ENCODE results near the gene ZNF331.

ZNF331 gene

DNA sequence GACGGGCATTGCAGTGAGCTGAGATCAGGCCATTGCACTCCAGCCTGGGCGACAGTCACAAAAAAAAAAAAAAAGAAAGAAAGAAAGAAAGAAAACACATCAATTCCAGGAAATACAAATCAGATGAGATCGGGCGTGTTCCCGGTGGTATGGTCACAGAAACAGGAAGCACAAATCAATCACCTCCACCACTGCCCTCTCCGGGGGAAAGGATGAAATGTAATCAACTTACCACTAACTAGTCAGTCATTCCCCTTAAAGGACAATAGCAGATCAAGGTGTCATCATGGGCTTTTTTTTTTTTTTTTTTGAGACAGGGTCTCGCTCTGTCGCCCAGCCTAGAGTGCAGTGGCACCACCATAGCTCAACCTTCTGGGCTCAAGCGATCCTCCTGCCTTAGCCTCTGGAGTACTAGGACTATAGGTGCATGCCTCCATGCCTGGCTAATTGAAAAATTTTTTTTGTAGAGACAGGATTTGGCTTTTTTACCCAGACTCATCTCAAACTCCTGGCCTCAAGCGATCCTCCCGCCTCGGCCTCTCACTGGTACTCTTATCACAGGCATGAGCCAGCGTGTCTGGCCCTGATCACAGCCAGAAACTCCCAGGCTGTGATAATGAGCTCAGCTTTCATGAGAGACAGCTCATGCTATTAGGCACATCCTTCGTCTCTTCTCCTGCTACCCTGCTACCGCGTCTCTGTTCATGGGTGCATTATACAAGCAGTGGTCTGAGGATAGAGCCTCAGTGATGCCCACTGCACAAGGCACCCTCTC is 87.0 kb downstream of the ZNF331 start:
- H3K27me3 Mint-ChIP-seq, result no peaks in the 10 kb centered on the region
- H3K27ac Mint-ChIP-seq, result no peak overlapping the region
- ATAC-seq, result no peak
- peaks cover 0 to 8% of the 10 kb centered on the region in 2 donors for H3K9me3 Mint-ChIP-seq
- no peak overlapping the region for H3K4me3 Mint-ChIP-seq
- no peaks in the 10 kb centered on the region for H3K4me1 Mint-ChIP-seq
- DNase-seq, result no peak

- no peak overlapping the region for H3K4me3 Mint-ChIP-seq
- H3K9me3 Mint-ChIP-seq, result peaks cover 0 to 9% of the 10 kb centered on the region in 2 donors
- H3K27me3 Mint-ChIP-seq, result no peaks in the 10 kb centered on the region
- ATAC-seq (no peak), DNase-seq (no peak)
- H3K4me1 Mint-ChIP-seq, result no peaks in the 10 kb centered on the region
- H3K27ac Mint-ChIP-seq, result no peak overlapping the region
These were observed 88.5 kb downstream of the ZNF331 start for GRCh38 chr19:53626486-53626885.

- no peak for ATAC-seq
- H3K4me1 Mint-ChIP-seq, result no peaks in the 10 kb centered on the region
- H3K9me3 Mint-ChIP-seq, result peaks cover 0 to 14% of the 10 kb centered on the region in 2 donors
- no peak overlapping the region for H3K4me3 Mint-ChIP-seq
- H3K27ac Mint-ChIP-seq, result no peak overlapping the region
- no peak for DNase-seq
- no peaks in the 10 kb centered on the region for H3K27me3 Mint-ChIP-seq
These were observed 89.0 kb downstream of the ZNF331 start for GRCh38 chr19:53626976-53627375.

Data from stimulated activated naive CD8-positive, alpha-beta T cell treated with anti-CD3 and anti-CD28 coated beads, Interleukin-15, amount 100 ng/mL, for 72 hours (primary cell).